Stimulated activated CD4-positive, alpha-beta T cell treated with anti-CD3 and anti-CD28 coated beads, TNF-alpha, amount 100 ng/mL, for 4 hours (primary cell): ENCODE results near the gene FBLN1.

ENCODE experiments used
- DNase-seq, 3 experiments: peaks; one replicate each; pipeline ENCODE4 v3.0.0-alpha.2; 2020; ENCODE audit warnings: low read depth in 3 of 3

Gene FBLN1

DNA sequence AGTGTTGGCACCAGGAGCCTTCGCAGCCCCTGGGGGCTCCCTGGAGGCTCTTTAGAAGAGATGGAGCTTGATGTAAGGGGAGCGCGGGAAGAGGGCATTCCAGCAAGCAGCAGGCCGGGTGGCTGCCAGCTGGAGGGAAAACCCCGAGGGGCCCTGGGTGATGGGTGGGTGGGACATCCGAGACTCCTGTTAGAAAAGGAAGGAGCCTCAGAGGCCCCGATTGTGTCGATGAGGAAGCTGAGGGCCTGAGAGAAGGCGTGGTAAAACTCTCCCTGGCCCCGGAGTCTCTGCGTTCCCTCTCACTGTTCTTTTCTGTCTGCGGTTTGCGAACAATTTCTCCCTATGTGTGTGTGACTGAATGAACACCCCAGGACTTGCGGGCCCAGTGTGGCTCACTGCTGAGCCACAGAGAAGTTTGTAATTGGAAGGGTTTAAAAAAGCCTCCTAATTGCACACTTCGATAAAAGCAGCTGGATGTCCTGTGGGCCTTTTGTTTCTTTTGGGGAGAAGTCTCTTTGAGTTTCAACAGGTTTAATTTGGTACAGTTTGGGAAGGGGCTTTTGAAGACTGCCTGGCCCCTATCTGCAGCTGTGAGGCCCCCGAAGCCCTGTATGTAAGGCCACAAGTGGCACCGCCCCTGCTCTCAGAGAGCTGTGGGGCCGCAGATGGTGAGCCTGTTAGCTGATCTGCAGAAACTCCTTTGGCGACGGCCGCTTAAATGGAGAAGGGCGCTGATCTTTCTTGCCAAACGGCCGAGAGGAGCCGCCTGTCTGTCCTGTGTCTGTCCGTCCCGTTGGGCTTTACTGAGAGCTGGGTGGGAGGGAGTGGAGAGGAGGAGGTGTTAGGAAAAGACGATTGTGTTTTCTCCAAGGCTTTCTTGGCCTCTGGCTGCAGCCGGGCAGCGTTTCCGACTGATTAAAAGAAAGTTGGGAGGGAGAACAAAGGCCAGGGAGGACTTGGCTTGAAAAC, 2.0 kb downstream of the FBLN1 start:
- DNase-seq = no peak

DNA sequence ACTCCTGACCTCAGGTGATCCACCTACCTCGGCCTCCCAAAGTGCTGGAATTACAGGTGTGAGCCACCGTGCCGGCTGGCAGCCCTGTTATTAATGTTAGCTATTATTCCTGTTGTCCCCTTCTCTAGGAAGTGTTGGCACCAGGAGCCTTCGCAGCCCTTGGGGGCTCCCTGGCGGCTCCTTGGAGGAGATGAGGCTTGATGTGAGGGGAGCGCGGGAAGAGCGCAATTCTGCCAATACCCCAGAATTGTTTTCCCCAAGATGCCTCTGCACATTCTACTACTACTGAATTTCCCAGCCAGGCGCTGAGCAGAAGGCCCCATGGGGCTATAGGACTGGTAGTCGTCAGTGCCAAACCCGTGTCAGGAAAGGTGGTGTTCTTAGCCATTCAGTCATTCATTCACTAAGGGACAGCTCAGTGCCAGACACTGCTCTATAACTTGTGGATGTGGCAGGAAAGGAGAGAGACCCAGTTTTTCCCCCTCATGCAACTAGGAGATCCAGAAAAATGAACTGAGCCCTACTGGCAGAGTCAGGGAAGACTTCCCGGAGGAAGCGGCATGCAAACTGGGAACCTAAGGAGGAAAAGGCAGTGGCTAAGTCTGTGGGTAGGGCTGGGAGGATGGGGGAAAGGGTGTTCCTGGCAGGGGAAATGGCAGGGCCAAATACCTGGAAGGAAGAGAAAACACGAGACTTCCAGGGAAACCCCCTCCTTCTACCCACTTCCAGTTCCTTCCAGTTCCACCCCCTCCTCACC, 3.5 kb downstream of the FBLN1 start:
- DNase-seq = no peak

DNA sequence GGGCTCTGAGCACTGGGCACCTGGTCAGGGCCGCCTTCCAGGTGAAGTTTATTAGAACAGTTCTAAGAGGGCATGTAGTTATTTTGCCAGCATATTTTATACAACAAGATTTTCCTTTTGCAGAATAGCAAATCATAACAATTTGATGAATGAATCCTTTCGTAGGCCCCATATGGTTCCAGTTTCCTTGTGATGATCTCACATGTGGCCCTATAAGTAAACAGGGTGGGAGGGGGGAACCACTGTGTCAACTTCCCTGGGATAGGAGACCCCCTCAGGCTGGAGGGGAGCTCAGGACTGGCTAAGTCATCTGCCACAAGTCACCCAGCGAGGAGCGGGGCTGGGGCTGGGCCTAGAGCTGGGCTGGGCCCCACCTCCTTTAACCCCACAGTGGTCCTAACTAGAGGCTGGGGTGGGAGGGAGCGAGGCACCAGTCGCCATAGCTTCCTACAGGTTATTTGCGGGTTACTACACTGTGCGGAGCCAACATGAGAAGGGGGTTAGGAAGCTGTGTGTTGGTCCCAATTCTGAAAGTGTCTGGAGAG, 4.2 kb downstream of the FBLN1 start:
- no peak for DNase-seq

- DNase-seq = no peak
Observed at GRCh38 chr22:45507798-45508197, 5.1 kb downstream of the FBLN1 start.

GRCh38 chr22:45508814-45509213, 6.1 kb downstream of the FBLN1 start:
- DNase-seq = no peak

DNA sequence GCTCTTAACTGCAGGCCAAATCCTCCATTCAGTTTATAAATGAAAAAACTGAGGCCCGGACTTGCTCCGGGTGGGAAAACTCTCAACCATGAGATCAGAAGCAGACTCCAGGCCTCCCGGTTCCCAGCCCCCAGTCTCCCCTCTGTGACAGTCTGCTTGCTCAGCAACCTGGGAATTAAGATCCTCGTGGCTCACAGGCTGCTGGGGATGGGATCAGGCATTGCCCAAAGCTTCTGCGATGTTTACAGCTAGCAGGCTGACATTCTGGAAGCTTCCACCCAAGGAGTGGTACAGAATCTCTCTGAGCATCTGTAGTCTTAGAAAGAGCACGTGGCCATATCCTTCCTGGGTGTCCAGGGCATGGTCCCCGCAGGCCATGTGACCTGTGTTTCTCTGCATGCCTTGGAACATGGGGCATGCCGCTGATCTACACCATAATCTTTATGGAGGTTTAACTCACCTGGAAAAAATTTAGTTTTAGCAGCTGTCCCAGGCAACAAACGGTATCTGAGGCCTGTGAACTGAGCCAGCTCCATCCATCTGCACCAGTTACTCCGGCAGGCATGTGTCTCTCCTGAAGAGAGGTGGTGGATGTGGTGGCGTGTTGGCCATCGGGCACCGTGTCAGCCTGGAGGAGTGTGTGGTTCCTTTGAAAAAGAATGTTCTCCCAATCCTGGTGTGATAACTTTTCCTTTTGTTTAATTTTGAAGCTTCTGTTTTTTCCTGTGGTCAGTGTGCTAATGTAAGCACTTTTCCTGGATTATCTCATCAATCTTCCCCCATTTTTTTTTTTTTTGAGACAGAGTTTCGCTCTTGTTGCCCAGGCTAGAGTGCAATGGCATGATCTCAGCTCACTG, 7.9 kb downstream of the FBLN1 start:
- DNase-seq = no peak

DNA sequence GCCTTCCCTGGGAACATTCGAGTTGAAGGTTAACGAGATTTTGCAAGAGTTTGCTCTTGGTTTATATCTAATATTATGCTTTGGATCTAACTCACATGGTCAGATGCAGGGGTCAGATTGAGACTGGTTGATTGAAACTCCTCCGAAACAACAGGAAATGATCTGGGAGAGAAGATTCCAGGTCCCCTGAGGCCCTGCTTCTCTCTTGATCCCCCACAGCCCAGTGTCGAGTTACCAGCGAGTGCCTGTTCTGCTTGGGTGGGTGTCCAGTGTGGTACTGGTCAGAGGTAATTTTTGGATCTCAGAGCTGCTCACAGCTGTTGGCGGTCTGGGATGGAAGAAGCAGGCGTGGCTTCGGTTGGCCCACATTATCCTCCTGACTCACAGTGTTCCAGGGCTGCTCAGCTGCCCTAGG, 9.2 kb downstream of the FBLN1 start:
- DNase-seq = no peak

GRCh38 chr22:45512363-45512762, 9.7 kb downstream of the FBLN1 start:
- no peak for DNase-seq

- no peak for DNase-seq
Observed at GRCh38 chr22:45515676-45516075, 13.0 kb downstream of the FBLN1 start.

DNA sequence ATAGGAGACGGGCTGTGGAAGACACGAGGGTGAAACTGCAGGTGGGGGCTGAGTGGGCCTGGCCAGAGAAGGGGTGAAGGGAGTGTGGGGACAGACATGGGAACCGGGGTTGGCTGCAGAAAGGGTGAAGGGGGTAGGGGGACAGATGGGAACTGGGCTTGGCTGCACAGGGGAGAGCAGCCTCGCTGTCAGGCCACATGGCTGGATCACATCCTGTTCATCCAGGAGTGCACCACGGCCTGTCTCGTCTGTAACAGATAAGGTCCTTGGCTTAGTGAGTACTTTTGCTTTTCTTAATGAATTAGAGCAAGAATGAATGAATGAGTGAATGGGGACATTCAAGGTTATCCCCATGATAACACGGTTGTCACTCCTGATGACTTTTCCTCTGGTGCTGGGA, 13.5 kb downstream of the FBLN1 start:
- no peak for DNase-seq

DNA sequence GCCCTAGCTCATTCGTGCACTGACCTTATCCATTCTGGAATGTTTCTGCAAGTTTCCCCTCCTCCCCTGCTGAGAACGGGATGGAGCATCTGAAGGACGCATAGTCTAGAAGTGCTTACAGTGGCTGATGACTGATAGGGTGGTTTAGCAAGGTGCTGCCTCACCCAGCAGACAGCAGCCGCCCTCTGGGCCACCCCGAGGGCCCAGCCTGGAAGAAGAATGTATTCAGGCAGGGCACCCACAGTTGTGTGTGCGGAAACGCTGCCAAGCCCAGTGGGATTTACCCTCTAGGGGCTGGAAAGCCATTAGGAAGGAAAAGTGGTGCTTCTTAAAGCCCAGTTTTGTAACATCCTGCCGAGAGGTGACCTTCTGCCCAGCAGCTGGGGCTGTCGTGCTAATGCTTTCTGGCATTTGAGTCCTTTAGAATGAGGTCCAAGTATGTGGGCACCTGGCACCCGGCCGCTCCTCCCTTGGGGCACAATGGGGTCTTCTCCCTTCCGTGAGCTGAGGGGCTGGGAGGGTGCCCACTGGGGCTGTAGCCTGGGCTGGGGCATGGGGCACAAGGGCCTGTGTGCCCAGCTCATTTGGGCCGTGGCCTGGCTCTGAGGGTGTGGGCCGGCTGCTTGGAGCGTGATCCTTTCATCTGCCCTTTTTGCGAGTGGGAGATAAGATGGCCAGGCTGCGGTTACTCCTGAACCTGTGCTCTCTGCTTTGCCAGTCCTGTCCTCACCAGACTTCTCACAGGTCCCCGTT, 14.4 kb downstream of the FBLN1 start:
- DNase-seq = no peak

GRCh38 chr22:45518136-45518535, 15.5 kb downstream of the FBLN1 start:
- DNase-seq = no peak

GRCh38 chr22:45518580-45518991, 15.9 kb downstream of the FBLN1 start:
- DNase-seq = no peak

DNA sequence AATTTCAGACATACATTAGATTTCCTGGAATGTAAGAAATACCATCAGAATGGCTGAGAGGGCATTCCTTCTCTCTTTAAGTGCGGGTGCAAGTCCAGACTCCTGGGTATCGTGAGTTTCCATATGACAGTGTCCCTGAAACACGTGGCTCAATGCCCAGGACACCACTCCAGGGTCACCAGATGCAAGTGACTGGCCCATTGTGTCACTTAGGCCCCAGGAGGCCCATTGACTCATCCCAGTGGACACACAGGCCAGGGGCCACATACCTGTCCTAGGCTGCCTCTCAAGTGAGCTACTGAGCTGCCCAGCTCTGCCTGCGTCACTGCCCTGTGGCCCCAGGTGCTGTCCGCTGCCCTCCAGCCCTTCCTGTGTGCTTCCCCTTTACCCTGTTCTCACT, 18.5 kb downstream of the FBLN1 start:
- DNase-seq = no peak

DNA sequence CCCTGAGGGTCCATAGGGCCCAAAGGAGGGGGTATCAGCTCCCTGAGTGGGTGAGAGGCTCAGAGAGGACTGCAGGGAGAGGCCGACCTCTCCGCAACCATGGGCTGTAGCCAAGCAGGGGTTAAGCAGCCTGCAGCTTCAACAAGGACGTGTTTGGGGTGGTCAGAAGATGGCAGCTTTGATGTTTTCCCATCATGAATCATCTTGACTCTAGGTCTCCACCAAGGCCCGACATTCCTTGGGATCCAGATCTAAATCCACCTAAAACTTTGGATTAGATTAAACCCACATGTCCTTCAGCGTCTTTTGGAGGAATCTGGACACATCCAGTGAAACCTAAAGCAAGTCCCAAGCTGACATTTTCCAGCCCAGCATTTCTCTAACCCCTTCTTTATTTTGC, 19.8 kb downstream of the FBLN1 start:
- DNase-seq = no peak

- no peak for DNase-seq
Observed at GRCh38 chr22:45524157-45524556, 21.5 kb downstream of the FBLN1 start.

DNA sequence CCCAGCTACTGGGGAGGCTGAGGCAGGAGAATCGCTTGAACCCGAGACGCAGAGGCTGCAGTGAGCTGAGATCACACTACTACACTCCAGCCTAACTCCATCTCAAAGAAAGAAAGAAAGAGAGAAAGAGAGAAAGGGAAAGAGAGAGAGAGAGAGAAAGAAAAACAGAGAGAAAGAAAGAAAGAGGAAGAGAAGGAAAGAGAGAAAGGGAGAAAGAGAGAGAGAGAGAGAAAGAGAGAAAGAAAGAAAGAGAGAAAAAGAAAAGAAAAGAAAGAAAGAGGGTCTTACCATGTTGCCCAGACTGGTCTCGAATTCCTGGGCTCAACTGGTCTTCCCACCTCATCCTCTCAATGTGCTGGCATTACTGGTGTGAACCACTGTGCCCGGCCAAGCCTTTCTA, 22.3 kb downstream of the FBLN1 start:
- DNase-seq = no peak

- DNase-seq = no peak
Observed at GRCh38 chr22:45525480-45525879, 22.8 kb downstream of the FBLN1 start.

DNA sequence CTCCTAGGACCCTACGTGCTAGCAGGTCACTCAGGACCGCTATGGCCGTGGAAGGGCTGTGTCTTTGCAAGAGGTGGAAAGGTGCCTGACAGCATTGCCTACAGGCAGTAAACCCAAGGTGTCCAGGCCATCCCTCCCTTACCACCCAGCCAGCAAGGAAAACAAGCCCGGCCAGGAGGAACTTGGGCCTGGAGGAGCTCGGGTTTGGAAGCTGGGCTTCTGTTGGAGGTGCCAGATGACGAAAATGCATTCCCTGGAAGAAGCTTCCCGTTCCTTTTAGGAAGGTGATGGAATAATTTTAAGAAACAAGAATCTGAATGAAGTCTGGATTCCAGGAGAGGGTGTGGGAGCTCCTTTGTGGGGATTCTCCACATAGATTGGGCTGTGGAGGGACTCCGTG, 23.6 kb downstream of the FBLN1 start:
- DNase-seq = no peak

- DNase-seq = no peak
Observed at GRCh38 chr22:45526768-45527360, 24.2 kb downstream of the FBLN1 start.

- DNase-seq = no peak
Observed at GRCh38 chr22:45527456-45527855, 24.8 kb downstream of the FBLN1 start.
